ENCODE results near the gene RNF135.

DNA sequence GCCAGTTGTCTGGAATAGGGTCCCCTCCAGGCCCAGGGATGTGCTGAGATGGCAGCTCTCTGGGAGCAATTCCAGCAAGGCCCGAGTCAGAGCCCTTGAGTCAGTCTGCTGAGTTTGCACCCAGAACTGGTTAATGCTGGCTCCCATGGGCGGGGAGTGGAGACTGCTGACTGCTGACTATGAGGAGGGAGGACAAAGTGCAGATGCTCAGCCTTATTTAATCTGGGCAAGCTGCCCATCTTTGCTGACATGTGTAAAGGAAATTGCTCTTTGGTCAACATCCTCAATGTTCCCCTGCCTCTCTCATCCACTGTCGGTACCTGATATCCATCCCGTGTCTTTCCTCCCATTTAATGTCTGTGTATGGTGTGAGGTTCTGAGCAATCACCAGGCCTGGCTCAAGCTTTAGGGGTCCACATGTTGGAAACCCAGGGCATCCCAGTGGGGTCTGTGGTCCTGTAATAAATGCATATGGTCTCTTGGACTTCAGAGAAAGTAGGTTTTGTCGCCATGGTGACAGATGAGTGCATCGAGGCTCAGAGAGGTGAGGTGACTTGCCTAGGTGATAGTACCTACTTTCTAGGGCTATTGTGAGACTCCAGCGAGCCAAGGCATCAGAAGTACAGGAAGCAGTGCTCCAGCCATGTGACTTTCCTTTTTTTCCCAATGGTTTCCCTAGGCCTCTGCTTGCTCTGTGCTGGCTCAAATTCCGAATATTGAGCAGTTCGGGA, 20.0 kb upstream of the RNF135 start:
- no peak for TF ChIP-seq NR2C2 (IDR thresholded peaks at IDR 0.05; ENCODE audit: borderline replicate concordance, control insufficient read depth, insufficient read length, low read depth)
- no peak for TF ChIP-seq PAX5 (IDR thresholded peaks at IDR 0.05; ENCODE audit: borderline replicate concordance, low read depth, low read length)
- TF ChIP-seq TAF1 (IDR thresholded peaks at IDR 0.05; ENCODE audit: borderline replicate concordance, low read depth, low read length) = no peak
- no peak for TF ChIP-seq ZZZ3 (IDR thresholded peaks at IDR 0.05; ENCODE audit: control insufficient read depth, insufficient read length, low read depth)
- TF ChIP-seq, protein P1, sequence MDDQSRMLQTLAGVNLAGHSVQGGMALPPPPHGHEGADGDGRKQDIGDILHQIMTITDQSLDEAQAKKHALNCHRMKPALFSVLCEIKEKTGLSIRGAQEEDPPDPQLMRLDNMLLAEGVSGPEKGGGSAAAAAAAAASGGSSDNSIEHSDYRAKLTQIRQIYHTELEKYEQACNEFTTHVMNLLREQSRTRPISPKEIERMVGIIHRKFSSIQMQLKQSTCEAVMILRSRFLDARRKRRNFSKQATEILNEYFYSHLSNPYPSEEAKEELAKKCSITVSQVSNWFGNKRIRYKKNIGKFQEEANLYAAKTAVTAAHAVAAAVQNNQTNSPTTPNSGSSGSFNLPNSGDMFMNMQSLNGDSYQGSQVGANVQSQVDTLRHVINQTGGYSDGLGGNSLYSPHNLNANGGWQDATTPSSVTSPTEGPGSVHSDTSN (IDR thresholded peaks at IDR 0.05; ENCODE audit: insufficient replicate concordance, low read depth, low read length) = no peak
- TF ChIP-seq, protein P2, sequence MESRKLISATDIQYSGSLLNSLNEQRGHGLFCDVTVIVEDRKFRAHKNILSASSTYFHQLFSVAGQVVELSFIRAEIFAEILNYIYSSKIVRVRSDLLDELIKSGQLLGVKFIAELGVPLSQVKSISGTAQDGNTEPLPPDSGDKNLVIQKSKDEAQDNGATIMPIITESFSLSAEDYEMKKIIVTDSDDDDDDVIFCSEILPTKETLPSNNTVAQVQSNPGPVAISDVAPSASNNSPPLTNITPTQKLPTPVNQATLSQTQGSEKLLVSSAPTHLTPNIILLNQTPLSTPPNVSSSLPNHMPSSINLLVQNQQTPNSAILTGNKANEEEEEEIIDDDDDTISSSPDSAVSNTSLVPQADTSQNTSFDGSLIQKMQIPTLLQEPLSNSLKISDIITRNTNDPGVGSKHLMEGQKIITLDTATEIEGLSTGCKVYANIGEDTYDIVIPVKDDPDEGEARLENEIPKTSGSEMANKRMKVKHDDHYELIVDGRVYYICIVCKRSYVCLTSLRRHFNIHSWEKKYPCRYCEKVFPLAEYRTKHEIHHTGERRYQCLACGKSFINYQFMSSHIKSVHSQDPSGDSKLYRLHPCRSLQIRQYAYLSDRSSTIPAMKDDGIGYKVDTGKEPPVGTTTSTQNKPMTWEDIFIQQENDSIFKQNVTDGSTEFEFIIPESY (IDR thresholded peaks at IDR 0.05) = no peak
- TF ChIP-seq, protein P3, sequence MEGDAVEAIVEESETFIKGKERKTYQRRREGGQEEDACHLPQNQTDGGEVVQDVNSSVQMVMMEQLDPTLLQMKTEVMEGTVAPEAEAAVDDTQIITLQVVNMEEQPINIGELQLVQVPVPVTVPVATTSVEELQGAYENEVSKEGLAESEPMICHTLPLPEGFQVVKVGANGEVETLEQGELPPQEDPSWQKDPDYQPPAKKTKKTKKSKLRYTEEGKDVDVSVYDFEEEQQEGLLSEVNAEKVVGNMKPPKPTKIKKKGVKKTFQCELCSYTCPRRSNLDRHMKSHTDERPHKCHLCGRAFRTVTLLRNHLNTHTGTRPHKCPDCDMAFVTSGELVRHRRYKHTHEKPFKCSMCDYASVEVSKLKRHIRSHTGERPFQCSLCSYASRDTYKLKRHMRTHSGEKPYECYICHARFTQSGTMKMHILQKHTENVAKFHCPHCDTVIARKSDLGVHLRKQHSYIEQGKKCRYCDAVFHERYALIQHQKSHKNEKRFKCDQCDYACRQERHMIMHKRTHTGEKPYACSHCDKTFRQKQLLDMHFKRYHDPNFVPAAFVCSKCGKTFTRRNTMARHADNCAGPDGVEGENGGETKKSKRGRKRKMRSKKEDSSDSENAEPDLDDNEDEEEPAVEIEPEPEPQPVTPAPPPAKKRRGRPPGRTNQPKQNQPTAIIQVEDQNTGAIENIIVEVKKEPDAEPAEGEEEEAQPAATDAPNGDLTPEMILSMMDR (IDR thresholded peaks at IDR 0.05 in 2 of 3, conservative IDR thresholded peaks at IDR 0.05 in 1 of 3; ENCODE audit: control insufficient read depth in 2 of 3, extremely low read depth in 1 of 3, insufficient read depth in 1 of 3, low read depth in 3 of 3, low read length in 3 of 3) = no peak
- no peak for TF ChIP-seq FOXK2 (IDR thresholded peaks at IDR 0.05)
- no peak for TF ChIP-seq CREB1 (IDR thresholded peaks at IDR 0.05; ENCODE audit: low read depth)
- no peak for TF ChIP-seq SMC3 (IDR thresholded peaks at IDR 0.05; ENCODE audit: borderline replicate concordance, low read length)
- TF ChIP-seq RAD21 (IDR thresholded peaks at IDR 0.05; ENCODE audit: insufficient read depth, low read depth, low read length) = no peak
- TF ChIP-seq SRF (IDR thresholded peaks at IDR 0.05; ENCODE audit: low read depth in 2 of 2, low read length in 2 of 2) = no peak
- no peak for TF ChIP-seq SIN3A (IDR thresholded peaks at IDR 0.05; ENCODE audit: low read depth, low read length)
- TF ChIP-seq MYC (IDR thresholded peaks at IDR 0.05; ENCODE audit: insufficient read depth, insufficient read length, insufficient replicate concordance, low read length, severe bottlenecking) = no peak

Measured in GM12878 (cell line).